COR-L47 (cell line): ENCODE results near the gene PRIM2.
"Not testable (repeated sequence)": the region's sequence is repeated elsewhere in the genome, so short reads cannot be mapped to it uniquely, and the experiment has no call there.

Experiments used
- DNase-seq: peaks from one replicate; lab custom pipeline; 2025; lab: John Stamatoyannopoulos, UW

The PRIM2 gene

DNA sequence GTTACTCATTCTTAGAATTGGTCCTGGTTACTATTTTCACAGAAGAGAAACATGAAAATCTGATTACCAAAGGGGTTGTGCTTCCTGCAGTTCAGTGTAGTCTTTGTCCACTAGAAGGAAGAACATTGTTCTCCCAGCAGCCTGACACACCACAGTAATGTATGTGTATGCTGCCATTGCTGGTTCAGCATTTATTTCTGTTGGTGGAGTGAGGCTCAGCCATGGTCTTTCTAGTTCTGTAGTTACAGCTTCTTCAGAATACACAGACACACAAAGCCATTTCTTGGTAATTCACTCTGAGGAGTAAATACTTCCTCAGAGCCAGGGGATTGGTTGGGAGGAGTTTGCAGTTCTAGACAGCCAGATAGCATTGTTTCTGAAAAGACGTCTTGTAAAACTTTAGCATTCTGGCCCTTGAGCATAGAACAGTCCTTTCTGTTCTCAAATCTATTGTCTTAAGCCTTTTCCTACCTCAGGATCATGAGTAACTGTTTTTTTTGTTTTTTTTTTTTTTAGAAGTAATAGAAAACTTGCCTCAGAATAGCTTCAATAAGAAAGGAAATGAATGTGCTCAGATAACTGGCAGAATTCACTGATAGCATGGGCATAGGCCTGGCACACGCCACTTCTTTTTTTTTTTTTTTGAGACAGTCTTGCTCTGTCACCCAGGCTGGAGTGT is 128.5 kb downstream of the PRIM2 start:
- not testable (repeated sequence) for DNase-seq

DNA sequence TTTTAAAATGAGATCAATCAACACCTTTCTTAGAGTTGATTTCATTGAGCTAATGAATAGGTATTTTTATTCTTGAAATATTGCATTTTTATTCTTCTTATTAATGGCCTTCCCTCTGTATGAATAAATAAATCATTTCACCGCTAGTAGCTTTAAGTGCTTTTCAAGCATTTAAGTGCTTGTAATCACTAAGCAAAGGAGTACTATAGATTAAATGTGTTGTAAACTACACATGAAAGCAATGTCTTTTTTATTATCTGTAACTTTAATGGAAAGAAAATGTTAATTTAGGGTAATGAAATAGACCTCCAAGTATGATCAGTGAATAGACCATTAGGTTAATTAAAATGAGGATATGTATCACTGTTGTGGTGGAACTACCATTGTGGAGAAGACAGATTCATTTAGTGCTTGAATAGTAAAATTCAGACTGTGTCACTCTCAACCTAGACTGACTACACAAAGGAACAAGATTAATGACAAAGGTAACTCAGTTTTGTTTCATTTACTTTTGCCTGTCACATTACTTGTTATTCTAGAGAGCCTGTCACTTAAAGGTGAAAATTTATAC is 132.2 kb downstream of the PRIM2 start:
- DNase-seq: not testable (repeated sequence)

DNA sequence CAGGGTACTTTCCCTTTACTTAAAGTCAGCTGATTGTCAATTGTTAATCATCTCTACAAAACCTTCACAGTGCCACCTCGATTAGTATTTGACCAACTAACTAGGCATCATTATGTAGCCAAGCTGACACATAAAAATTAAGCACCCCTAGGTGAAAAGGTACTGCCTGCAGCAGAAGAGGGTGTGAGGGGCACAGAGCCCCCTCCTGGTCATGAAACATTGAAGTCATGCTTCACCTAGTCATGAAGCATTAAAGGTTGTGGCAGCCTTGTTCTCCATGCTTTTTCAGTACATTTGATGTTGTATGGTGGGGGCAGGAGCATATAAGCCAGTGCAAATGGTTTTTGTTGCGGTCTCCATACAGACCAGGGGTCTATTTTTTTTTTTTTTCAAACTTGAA is 142.4 kb downstream of the PRIM2 start:
- DNase-seq: not testable (repeated sequence)

DNA sequence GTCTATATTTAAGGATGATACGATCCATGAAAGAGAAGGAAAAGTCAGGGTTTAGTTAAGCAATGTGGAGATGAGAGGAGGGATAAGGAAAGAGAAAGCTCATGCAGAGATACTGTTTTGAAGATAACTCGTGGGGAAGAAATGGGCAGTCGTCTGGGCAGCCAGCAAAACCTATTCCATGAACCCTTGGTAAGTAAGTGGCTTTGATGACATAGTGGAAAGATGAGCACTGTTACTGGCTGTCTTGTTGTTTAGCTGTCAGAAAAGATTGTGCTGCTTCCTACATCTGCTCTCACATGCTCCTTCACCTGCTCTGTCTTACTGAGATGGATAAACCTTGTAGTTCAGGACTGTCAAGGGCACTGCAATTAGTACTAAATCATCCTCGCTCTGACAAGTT is 143.6 kb downstream of the PRIM2 start:
- not testable (repeated sequence) for DNase-seq

DNA sequence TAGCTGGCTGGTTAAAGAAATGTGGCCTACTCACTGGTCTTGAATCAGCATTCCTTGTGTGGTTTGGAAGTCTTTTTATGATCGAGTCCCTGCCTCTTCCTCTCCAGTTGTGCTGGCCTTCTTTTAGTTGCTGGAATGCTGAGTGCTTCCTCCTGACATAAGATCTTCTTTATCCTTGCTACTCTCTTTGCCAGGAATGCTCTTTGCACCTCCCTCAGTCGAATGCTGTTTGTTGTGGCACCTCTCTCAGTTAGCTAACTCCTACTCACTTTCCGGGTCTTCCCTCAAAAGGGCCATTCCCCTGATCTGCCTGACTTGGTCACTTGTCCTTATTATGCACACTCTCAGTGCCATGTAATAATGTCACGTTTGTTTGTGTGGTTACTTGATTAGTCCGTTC is 146.4 kb downstream of the PRIM2 start:
- DNase-seq: not testable (repeated sequence)

DNA sequence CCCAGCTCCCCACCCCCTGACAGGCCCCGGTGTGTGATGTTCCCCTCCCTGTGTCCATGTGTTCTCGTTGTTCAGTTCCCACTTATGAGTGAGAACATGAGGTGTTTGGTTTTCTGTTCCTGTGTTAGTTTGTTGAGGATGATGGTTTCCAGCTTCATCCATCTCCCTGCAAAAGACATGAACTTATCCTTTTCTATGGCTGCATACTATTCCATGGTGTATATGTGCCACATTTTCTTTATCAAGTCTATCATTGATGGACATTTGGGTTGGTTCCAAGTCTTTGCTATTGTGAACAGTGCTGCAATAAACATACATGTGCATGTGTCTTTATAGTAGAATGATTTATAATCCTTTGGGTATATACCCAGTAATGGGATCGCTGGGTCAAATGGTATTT is 148.5 kb downstream of the PRIM2 start:
- not testable (repeated sequence) for DNase-seq

DNA sequence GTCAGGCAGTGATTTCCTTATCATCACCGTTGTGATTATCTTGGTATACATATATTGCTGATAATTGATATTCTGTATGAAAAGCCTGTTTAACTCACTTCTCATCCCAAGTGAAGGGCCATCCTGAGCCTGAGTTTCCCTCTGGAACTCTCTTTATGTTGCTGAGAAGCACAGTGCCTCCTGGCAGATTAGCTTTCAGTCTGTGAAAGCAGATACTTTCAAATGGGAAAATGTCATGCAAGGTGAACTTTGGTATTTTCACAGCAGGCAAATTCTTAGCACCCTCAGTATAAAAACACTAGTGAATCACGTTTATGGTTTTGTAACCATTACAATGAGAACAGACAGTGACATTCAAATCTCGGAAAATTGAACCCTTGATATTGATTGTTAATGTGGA is 151.6 kb downstream of the PRIM2 start:
- DNase-seq: no peak

DNA sequence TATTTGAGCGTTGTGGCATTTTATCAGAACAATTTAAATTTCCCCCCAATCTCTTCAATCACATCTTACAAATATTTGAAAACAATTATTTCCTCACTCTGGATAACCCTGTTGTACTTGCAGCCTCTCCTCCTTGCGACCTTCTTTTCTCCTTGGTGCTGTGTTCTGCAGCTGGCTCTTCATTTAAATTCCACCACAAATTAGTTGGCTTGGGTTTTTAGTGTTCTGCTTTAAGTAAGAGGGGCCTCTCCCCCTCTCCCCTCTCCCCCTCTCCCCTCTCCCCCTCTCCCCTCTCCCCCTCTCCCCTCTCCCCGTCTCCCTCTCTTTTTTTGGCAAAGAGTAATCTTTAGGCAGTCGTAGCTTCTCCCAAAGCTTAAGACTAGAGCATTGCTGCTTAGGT is 152.7 kb downstream of the PRIM2 start:
- not testable (repeated sequence) for DNase-seq

DNA sequence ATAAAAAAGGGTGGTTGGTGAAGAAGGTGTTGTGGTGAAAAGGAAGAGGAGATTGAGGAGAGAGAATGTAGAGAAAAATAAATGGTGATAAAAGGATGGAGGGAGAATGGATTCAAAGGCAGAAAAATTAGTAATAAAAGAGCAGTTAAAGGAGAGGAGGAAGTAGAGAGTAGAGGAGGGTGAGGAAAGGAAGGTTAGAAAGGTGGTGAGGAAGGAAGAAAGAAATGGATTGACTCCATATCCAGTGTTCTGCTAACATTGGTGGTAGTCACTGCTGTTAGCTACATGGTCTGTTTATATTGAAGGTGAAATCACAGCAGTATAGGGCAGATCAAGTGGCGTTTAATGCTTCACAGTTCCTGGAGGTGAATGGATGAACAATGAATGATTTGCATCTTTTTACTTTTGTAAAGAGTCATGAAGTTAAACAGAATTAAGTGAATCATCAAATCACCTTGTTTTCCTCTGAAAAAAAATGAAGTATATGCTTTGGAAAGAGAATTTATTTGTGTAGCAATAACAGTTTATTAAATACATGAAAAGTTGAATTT is 154.0 kb downstream of the PRIM2 start:
- DNase-seq: not testable (repeated sequence)

DNA sequence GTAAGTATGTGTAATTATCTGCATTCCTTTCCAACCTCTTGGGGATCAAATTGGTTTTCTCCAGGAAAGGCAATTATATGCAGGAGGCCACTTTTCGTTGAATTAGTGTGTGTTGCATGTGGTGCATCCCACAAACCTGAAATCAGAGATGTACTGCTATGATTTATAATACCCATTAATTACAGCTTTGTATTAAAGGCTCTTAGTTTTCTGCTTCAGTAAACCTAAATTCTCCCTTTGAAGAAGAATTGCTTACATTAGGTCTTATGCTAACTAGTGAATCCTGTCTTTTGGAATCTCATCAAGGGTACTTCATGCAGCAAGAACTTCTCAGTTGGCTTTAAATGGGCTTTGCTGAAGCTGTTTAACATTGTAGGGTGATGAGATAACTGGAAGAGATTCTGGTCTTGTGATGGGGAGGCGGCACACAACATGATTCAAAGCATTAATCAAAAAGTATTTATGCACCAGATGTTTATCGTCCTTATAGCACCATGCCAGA is 155.5 kb downstream of the PRIM2 start:
- not testable (repeated sequence) for DNase-seq

DNA sequence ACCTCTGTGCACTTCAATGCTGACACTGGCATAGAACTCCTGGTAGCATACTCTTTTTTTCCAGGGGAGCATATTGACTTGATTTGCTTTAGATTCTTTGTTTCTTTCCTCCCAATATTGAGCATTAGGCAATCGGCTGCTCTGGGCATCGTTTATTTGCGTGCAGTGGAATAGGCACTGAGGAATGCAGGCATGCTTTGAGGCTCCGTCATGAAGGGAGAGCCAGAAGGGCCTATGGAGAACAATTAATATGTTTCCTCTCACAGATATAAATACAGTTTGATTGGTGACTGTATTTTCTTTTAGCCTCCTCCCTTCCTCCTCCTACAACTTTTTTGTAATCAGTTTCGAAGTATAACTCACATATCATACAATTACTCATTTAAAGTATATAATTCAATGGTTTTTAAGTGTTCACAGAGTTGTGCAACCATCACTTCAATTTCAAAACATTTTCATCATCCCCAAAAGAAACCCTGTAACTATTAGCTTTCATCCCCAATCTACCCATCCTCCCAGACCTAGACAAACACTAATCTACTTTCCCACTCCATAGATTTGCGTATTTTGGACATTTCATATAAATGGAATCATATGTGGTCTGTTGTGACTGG is 157.5 kb downstream of the PRIM2 start:
- DNase-seq: not testable (repeated sequence)

DNA sequence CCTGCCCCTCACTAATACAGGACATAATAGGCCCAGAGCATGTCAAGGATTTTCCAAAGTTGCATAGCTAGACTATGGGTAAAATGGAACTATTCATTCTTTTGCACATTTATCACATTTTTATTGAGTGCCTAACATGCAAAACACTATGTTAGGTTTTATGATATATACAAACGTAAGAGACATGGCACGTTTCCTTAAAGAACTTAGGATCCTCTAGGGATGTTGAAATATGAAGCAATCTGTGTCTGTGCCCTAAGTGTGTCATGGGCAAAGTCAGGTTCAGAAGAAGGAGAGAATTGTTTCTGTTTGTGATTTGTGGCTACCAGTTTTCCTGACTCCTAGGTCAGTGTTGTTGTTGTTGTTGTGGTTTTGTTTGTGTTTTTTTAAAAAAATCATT is 158.2 kb downstream of the PRIM2 start:
- DNase-seq: not testable (repeated sequence)

DNA sequence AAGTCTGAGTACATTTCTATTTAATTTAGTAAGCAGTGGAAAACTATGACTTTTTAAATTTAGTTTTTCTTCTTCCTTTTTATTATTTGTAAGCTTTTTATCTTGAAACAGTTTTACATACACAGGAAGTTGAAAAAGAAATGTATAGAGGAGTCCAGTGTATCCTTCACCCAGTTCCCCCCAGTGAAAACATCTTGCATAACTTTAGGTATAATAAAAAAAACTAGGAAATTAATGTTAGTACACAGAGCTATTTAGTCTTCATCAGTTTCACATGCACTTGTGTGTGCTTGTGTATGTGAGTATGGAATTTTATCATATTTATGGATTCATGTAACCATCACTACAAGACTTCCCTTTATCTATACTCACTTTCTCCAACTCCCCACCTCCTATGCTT is 162.8 kb downstream of the PRIM2 start:
- DNase-seq: not testable (repeated sequence)

DNA sequence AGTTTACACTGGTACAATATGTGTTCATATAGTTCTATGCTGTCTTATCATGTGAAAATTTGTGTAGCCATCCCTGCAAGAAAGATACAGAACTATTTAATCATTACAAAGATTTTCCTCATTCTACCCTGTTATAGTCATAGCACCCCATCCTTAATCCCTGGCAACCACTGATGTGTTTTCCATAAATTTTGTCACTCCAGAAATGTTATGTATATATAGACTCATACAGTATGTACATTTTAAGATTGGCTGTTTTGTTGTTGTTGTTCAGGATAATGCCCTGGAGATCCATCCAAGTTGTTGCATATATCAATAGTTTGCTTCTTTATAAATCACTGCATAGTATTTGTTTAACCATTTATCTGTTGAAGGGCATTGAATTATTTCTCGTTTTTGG is 163.7 kb downstream of the PRIM2 start:
- DNase-seq: not testable (repeated sequence)

DNA sequence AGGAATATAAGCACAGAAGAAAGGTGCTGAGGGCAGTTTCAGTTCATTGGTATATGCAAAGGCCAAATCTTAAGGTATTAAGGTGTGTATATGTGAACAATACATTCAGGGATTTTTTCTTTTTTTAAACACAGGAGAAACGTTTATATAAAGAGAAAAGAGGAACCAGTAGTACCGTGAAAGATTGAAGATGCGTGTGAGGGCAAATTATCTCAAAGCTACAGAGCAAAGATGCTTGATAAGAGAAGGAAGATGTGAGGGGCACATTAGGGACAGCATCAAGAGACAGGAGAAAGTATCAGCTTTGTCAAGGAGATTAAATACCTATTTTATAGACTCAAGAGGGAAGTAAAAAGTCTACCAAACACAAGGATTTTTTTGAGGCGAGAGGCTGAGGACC is 165.0 kb downstream of the PRIM2 start:
- DNase-seq: not testable (repeated sequence)

DNA sequence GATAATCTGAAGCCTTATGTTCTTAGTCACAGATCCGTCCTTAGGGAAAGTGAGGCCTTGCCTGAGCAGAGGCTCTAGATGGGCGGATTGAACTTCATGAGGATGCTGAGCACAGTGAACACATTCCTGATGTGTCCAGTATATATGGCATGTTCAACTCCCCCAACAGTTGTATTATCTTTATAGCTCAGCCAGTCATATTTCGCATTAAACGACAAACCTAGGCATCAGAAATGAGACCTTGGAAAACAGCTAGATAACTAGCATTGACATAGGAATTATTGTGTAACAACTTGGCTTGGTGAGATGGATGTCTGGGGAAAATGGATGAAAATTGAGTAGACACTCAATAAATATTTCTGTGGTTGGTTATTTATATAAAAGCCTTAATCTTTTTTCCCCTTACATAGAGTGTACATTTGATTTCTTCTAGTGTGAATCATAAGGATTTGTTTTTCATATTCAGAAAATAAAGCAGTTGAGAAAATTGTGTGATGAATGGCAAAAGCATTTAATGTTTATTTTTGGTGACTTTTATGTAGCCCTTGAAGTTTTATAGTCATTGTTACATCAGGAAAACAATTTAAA is 169.2 kb downstream of the PRIM2 start:
- not testable (repeated sequence) for DNase-seq

DNA sequence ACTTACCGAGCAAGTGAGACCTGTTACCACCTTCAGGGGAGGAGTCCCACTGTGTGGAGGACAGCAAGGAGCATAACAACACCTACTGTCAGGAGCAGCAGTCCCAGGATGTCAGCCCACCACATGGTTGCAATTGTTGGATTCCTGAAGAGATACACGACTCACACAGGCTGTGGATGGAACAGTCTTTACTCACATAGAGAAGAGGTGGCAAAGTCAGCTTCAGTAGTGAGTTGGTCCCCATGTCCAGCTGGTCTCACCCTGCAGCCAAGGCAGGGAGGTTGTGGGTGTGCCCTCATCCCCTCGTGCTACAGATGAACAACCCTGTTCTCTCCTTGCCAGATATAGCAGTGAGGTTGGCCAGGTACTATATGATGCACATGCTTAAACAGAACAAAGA is 171.1 kb downstream of the PRIM2 start:
- not testable (repeated sequence) for DNase-seq

DNA sequence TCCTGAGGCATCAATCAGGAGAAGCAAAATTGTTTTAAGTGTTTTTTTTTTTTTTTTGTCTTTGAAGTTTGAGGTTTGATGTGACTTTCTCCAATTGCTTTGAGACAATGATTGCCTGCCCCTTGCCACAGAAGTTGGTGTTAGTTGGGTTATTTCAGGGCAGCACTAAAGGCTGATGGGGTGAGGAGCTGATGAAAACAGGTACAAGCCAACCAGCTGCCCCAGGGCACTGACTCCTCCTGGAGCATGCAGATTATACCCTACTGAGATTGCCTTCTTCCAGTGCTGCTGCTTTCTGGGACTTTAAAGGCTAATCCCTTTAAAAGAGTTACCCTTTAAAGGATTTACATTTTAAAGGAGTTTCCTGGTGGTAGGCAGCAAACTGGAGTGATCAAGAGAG is 172.5 kb downstream of the PRIM2 start:
- not testable (repeated sequence) for DNase-seq

DNA sequence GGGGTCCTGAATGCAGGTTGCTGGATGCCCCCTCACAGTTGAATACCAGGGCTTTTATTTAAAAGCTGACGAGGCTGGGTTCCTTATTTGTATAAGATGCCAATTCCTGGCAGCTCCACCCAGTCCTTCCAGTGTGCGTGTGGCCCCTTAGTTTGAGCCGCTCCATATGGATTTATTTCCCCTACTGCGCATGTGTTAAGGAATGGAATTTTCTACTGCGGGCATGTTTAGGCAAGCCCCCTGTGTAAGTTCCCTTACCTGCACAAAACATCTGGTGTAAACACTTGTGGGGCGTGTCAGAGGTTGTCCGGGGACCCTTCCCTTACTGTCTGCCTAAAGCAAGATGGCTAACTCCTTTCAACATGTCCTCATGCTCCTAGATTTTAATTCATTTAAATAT is 174.4 kb downstream of the PRIM2 start:
- not testable (repeated sequence) for DNase-seq

DNA sequence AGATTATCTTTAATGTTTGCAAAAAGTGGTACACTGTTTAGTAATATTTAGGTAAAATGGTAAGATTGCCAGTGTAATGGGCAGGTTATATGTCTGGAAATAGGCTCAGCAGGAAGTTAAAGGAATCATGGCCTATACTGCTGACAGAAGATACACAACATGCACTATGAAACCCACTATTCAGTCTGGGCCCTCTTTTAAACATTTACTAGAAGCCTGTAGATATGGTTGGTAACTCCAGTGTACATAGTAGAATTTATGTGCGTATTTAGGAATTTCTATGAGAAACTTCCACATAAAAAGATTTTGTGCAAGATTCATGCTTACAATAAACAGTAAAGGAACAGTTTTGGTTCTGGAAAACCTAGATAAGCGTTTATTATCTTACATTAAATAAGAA is 178.8 kb downstream of the PRIM2 start:
- not testable (repeated sequence) for DNase-seq

DNA sequence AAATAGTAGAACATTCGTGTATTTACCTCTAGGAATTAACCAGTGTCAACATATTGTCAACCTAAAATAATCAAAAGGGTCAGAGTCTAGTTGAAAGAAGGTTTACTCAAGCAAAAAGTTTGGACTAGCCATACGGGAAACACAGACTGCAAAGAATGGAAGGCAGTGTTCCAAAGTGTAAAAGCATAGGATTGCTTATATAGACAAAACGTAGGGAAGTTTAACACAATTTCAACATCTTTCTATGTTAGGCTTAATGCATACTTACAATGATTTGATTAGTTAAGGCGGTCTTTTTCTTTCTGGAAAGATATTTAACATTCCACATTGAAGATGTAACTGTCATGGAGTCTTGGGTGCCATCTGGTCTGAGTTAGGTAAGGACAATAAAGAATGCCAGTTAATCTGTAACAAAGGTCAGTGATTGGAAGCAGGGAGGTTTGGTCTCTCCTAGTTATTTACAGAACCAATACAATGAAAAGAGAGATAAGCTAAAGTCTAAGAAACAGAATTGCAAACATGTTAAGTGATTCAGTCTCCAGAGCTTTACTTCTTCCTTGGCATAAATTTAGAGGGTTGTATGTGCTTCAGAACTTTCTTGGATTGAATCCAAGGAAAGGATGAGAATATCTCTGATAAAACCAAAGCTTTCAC is 183.1 kb downstream of the PRIM2 start:
- DNase-seq: not testable (repeated sequence)

DNA sequence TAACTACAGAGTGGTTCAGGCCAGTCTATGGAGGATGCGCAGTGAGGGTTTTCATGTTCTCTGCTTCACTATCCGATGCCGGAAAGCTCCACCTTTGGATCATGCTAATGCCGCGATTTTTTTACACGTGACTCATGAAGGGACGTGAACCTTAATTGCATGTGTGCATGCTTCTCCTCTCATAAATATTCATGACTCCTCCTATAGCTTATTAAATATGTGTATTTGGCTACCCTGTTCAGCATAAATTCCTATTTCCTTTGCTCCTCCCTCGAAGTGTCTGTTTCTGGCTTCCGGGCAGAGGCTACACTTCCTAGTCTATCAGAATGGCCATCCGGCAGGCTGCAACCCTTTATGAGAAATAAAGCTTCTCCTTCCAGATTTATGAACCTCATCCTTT is 185.0 kb downstream of the PRIM2 start:
- DNase-seq: not testable (repeated sequence)
